Progenitor cell of endocrine pancreas (in vitro differentiated cells): ENCODE measurements around the gene COL20A1. TPM values are rescaled to one million over a fixed set of nuclear protein-coding genes. Genes with fewer than 3 reads are reported as not detected.

ENCODE experiments used
- DNase-seq: peaks from one replicate; pipeline ENCODE4 v3.0.0; 2021; ENCODE audit warnings: low spot score; ENCODE audit not compliant: unreplicated experiment
- H3K27ac Mint-ChIP-seq: 2 replicates; pipeline ENCODE4 v1.8.0; 2021; ENCODE audit warnings: mild to moderate bottlenecking, moderate library complexity, mixed read lengths
- H3K27me3 Mint-ChIP-seq: 2 replicates; pipeline ENCODE4 v1.8.0; 2021; ENCODE audit warnings: mixed read lengths
- H3K36me3 Mint-ChIP-seq: 2 replicates; pipeline ENCODE4 v1.8.0; 2022; ENCODE audit warnings: mixed read lengths; ENCODE audit not compliant: insufficient read depth
- H3K4me1 Mint-ChIP-seq: 2 replicates; pipeline ENCODE4 v1.8.0; 2021; ENCODE audit warnings: low read depth, mixed read lengths
- H3K4me3 Mint-ChIP-seq: 2 replicates; pipeline ENCODE4 v1.8.0; 2021; ENCODE audit warnings: low read depth, mild to moderate bottlenecking, moderate library complexity, mixed read lengths
- H3K9me3 Mint-ChIP-seq: 2 replicates; pipeline ENCODE4 v1.8.0; 2021; ENCODE audit warnings: low read depth, mixed read lengths
- CTCF ChIP-seq: fragments of 200-600 bp; sonication (generic); IDR thresholded peaks from one replicate; pipeline ENCODE4 v1.5.0; 2021; ENCODE audit warnings: antibody characterized with exemption, mild to moderate bottlenecking; ENCODE audit not compliant: unreplicated experiment
- long read RNA-seq: library from polyadenylated mRNA; unstranded; transcript quantifications from one replicate; pipeline ENCODE4 v2.0.0, GENCODE V29; 2020
- total RNA-seq: library from RNA; stranded (reverse); gene quantifications from 2 replicates; pipeline ENCODE4 v1.2.1, GENCODE V29; 2021

COL20A1 gene
- total RNA-seq: 0.24 and 0.47 TPM in 2 replicates
- long read RNA-seq: 0 reads

GRCh38 chr20:63292904-63293303, at the start of gene COL20A1:
TSS of gene COL20A1 (plus strand) at chr20:63293186. CDS start at chr20:63295108, 1,922 bp downstream.
- Mint-ChIP-seq H3K4me3 (no peak within 1 kb of the TSS), H3K36me3 (peaks cover 2% of the 10 kb centered on the region), H3K27ac (no peak within 1 kb of the TSS)

GRCh38 chr20:63243604-63244247, 49.3 kb upstream of the COL20A1 start:
- TF ChIP-seq CTCF: no peak
- H3K27ac Mint-ChIP-seq: peak overlapping the region; percentile 27
- no peaks in the 10 kb centered on the region for H3K9me3 Mint-ChIP-seq
- no peak overlapping the region for H3K4me3 Mint-ChIP-seq
- DNase-seq: no peak
- H3K36me3 Mint-ChIP-seq: no peaks in the 10 kb centered on the region
- H3K27me3 Mint-ChIP-seq: peaks cover 14% of the 10 kb centered on the region
- H3K4me1 Mint-ChIP-seq: peaks cover 4% of the 10 kb centered on the region

More at GRCh38 chr20:63292904-63293303, at the start of gene COL20A1:
- DNase-seq: no peak
- no peaks in the 10 kb centered on the region for H3K9me3 Mint-ChIP-seq
- no peaks in the 10 kb centered on the region for H3K4me1 Mint-ChIP-seq
- peaks cover 13% of the 10 kb centered on the region for H3K27me3 Mint-ChIP-seq
- no peak for TF ChIP-seq CTCF

- Mint-ChIP-seq H3K4me3 (no peak overlapping the region), H3K36me3 (no peaks in the 10 kb centered on the region), H3K9me3 (no peaks in the 10 kb centered on the region), H3K27me3 (peaks cover 21% of the 10 kb centered on the region), H3K4me1 (peaks cover 7% of the 10 kb centered on the region), H3K27ac (no peak overlapping the region)
- TF ChIP-seq CTCF: no peak
- DNase-seq: no peak
These were observed 48.5 kb upstream of the COL20A1 start for GRCh38 chr20:63244468-63244867.

GRCh38 chr20:63246490-63247288, 46.3 kb upstream of the COL20A1 start:
- H3K4me3 Mint-ChIP-seq: no peak overlapping the region
- peaks cover 2% of the 10 kb centered on the region for H3K9me3 Mint-ChIP-seq
- no peak for DNase-seq
- peaks cover 30% of the 10 kb centered on the region for H3K27me3 Mint-ChIP-seq
- H3K4me1 Mint-ChIP-seq: peaks cover 8% of the 10 kb centered on the region
- no peak for TF ChIP-seq CTCF
- no peak overlapping the region for H3K27ac Mint-ChIP-seq
- H3K36me3 Mint-ChIP-seq: no peaks in the 10 kb centered on the region

GRCh38 chr20:63247671-63248228, 45.2 kb upstream of the COL20A1 start:
- Mint-ChIP-seq H3K4me1 (peaks cover 8% of the 10 kb centered on the region), H3K4me3 (no peak overlapping the region), H3K27ac (no peak overlapping the region), H3K9me3 (peaks cover 2% of the 10 kb centered on the region), H3K27me3 (peaks cover 34% of the 10 kb centered on the region), H3K36me3 (no peaks in the 10 kb centered on the region)
- DNase-seq: no peak
- TF ChIP-seq CTCF: no peak
